Measurements from ENCODE around the gene KLHL25. TPM values are rescaled to one million over a fixed set of nuclear protein-coding genes. Genes with fewer than 3 reads are reported as not detected.

KLHL25 gene
- total RNA-seq, 3 donors from 2014 or later = 10.9 to 21.0 (median 15.1) TPM

DNA sequence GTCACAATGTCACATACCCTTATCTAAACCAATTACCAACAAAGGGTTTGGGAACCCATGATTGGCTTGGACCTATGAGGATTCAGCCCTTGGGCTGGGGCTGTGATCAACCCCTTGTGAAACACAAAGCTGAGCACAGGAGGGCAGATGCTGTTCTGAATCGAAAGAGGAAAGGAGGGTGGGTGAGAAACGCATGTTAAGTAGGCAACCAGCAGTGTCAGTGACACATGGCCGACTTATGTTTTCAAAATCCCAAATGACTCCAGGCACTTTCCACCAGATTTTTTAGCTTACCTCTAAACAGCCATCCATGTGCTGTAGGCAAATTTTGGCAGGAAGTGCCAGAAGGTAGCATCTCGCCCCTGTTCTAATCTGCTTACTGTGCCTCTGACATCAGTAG is 34.1 kb upstream of the KLHL25 start:
- Histone ChIP-seq H3K4me1 (no peaks in the 10 kb centered on the region), H3K27ac (no peak overlapping the region), H3K4me3 (no peak overlapping the region), H3K27me3 (no peaks in the 10 kb centered on the region), H3K9me3 (no peaks in the 10 kb centered on the region), H3K36me3 (no peaks in the 10 kb centered on the region)
- no peak for DNase-seq (ENCODE audit: low spot score in 2 of 2)
- intact Hi-C loops (cut with DNase I; ENCODE audit: low total_unique reads) = no loop called here
- TF ChIP-seq, protein P1, sequence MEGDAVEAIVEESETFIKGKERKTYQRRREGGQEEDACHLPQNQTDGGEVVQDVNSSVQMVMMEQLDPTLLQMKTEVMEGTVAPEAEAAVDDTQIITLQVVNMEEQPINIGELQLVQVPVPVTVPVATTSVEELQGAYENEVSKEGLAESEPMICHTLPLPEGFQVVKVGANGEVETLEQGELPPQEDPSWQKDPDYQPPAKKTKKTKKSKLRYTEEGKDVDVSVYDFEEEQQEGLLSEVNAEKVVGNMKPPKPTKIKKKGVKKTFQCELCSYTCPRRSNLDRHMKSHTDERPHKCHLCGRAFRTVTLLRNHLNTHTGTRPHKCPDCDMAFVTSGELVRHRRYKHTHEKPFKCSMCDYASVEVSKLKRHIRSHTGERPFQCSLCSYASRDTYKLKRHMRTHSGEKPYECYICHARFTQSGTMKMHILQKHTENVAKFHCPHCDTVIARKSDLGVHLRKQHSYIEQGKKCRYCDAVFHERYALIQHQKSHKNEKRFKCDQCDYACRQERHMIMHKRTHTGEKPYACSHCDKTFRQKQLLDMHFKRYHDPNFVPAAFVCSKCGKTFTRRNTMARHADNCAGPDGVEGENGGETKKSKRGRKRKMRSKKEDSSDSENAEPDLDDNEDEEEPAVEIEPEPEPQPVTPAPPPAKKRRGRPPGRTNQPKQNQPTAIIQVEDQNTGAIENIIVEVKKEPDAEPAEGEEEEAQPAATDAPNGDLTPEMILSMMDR (IDR thresholded peaks at IDR 0.05) = no peak
- TF ChIP-seq POLR2A (IDR thresholded peaks at IDR 0.05) (no peak), POLR2AphosphoS5 (IDR thresholded peaks at IDR 0.05) (no peak)

DNA sequence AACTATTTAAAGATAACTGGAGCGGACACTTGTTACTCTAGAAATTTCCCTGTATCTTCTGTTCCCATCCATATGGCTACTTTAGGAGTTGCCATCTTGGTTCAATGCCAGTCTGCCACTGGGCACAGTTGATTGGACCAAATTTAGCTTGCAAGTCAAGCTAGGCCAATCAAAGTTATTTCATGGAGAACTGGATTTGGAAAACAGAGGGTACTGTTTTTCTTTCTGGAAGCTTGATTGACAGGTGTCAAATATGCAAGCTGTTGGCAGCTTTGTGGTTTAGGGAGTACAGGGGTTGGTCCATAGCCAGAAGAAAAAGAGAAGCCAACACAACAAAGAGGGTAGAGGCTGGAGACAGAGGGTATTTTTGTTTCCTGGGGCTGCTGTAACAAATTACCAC is 33.4 kb upstream of the KLHL25 start:
- TF ChIP-seq POLR2A (IDR thresholded peaks at IDR 0.05) (no peak), POLR2AphosphoS5 (IDR thresholded peaks at IDR 0.05) (no peak)
- TF ChIP-seq, protein P1 (IDR thresholded peaks at IDR 0.05) = no peak
- intact Hi-C loops (cut with DNase I; ENCODE audit: low total_unique reads) = no loop called here
- no peaks in the 10 kb centered on the region for H3K4me1 ChIP-seq
- H3K27me3 ChIP-seq = no peaks in the 10 kb centered on the region
- no peaks in the 10 kb centered on the region for H3K9me3 ChIP-seq
- H3K27ac ChIP-seq = no peak overlapping the region
- no peaks in the 10 kb centered on the region for H3K36me3 ChIP-seq
- DNase-seq (ENCODE audit: low spot score in 2 of 2) = no peak
- H3K4me3 ChIP-seq = no peak overlapping the region

DNA sequence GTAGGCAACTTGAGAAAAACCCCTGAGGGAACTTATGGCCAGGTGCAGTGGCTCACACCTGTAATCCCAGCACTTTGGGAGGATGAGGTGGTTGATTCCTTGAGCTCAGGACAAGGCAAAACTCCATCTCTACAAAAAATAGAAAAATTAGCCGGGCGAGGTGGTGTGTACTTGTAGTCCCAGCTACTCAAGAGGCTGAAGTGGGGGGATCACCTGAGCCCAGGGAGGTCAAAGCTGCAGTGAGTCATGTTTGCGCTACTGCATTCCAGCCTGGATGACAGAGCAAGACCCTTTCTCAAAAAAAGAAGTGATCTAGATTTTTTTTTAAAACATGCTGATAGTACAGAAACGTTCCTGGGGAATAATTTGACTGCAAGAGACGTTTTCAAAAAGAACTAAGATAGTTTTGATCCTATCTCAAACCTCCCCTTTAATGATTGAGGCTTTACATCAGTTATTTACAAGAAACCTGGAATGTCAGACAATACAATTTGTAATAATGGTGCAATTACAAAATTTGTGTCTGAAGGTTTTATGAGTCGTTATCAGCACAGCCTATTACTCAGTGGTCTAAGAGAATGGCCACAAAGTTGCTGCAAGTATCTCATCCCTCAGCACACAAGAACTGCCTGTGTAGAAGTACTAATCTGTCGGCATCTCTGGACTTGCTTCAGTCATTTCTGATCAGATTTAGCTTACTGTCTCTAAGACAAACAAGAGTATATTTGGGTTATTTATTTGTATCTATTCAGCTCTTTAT is 32.2 kb upstream of the KLHL25 start:
- H3K4me1 ChIP-seq = no peaks in the 10 kb centered on the region
- H3K4me3 ChIP-seq = no peak overlapping the region
- intact Hi-C loops (cut with DNase I; ENCODE audit: low total_unique reads) = no loop called here
- no peaks in the 10 kb centered on the region for H3K9me3 ChIP-seq
- H3K27ac ChIP-seq = no peak overlapping the region
- TF ChIP-seq POLR2A (IDR thresholded peaks at IDR 0.05) (no peak), POLR2AphosphoS5 (IDR thresholded peaks at IDR 0.05) (no peak)
- TF ChIP-seq, protein P1 (IDR thresholded peaks at IDR 0.05) = no peak
- no peak for DNase-seq (ENCODE audit: low spot score in 2 of 2)
- no peaks in the 10 kb centered on the region for H3K36me3 ChIP-seq
- H3K27me3 ChIP-seq = no peaks in the 10 kb centered on the region

DNA sequence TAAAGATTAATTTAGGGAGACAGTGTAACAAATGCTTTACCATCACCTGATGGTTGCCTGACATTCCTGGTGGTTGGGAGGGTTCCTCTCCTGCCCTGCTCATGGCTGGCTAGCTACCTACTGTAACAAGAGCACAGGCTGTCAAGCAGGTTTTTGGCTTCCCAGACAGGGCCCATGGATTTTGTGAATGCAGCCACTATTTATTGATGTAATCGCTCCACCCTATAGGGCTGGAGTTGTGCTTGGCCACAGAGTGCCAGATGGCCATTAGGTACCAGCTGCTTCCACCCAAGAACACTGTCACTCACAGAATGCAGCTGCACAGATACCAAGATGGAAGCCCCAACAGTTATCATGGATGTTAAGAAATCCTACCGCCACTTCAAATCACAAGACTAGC is 31.0 kb upstream of the KLHL25 start:
- TF ChIP-seq POLR2AphosphoS5 (IDR thresholded peaks at IDR 0.05) (no peak), POLR2A (IDR thresholded peaks at IDR 0.05) (no peak)
- TF ChIP-seq, protein P1 (IDR thresholded peaks at IDR 0.05) = no peak
- Histone ChIP-seq H3K27me3 (no peaks in the 10 kb centered on the region), H3K27ac (no peak overlapping the region), H3K4me1 (no peaks in the 10 kb centered on the region), H3K36me3 (no peaks in the 10 kb centered on the region), H3K9me3 (no peaks in the 10 kb centered on the region), H3K4me3 (no peak overlapping the region)
- intact Hi-C loops (cut with DNase I; ENCODE audit: low total_unique reads) = no loop called here
- DNase-seq (ENCODE audit: low spot score in 2 of 2) = peak; percentile 41 to 61

DNA sequence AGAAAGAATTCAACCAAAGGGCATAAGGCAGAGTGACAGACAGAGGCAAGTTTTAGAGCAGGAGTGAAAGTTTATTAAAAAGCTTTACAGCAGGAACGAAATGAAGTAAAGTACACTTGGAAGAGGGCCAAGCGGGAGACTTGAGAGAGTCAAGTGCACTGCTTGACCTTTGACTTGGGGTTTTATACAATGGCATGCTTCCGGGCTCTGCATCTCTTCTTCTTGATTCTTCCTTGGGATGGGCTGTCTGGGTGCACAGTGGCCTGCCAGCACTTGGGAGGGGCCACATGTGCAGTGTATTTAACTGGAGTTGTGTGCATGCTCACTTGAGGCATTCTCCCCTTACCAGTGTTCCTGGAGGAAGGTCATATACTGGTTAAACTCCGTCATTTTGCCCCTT is 30.4 kb upstream of the KLHL25 start:
- H3K36me3 ChIP-seq = no peaks in the 10 kb centered on the region
- intact Hi-C loops (cut with DNase I; ENCODE audit: low total_unique reads) = no loop called here
- no peaks in the 10 kb centered on the region for H3K4me1 ChIP-seq
- no peaks in the 10 kb centered on the region for H3K9me3 ChIP-seq
- no peak for DNase-seq (ENCODE audit: low spot score in 2 of 2)
- H3K27me3 ChIP-seq = no peaks in the 10 kb centered on the region
- H3K4me3 ChIP-seq = no peak overlapping the region
- H3K27ac ChIP-seq = no peak overlapping the region
- no peak for TF ChIP-seq POLR2AphosphoS5 (IDR thresholded peaks at IDR 0.05)
- TF ChIP-seq POLR2A (IDR thresholded peaks at IDR 0.05) = no peak
- TF ChIP-seq, protein P1 (IDR thresholded peaks at IDR 0.05) = no peak
